B cell (primary cell): ENCODE measurements around the gene GTF3C5.

Experiments
- CTCF ChIP-seq: fragments of 200-600 bp; IDR thresholded peaks from one replicate; pipeline ENCODE4 v1.8.0; 2022; ENCODE audit warnings: antibody characterized with exemption, mild to moderate bottlenecking
- EZH2 ChIP-seq: IDR thresholded peaks from 2 replicates; pipeline ENCODE4 v1.6.1; 2012; ENCODE audit warnings: borderline replicate concordance, low read depth, mild to moderate bottlenecking, moderate library complexity, low read length; ENCODE audit not compliant: insufficient read depth, poor library complexity, severe bottlenecking

- TF ChIP-seq CTCF (no peak), EZH2 (no peak)
Observed at GRCh38 chr9:133067006-133067405, 36.2 kb downstream of the GTF3C5 start.
